PC-9 (cell line): ENCODE measurements around the gene RCAN1. TPM values are rescaled to one million over a fixed set of nuclear protein-coding genes. Genes with fewer than 3 reads are reported as not detected.
"Not testable (repeated sequence)": the region's sequence is repeated elsewhere in the genome, so short reads cannot be mapped to it uniquely, and the experiment has no call there.

ENCODE experiments used
- BruUV-seq: library from RNA; stranded (reverse); fragments of 400-500 nt; replicated peaks from 2 replicates; lab custom pipeline; 2021; lab: Mats Ljungman, UMichigan
- CTCF ChIA-PET: fragments of 300-600 bp; sonication (Branson Sonifier 250); formaldehyde crosslinking; loops from one replicate; lab custom pipeline; 2022; ENCODE audit warnings: antibody characterized with exemption; lab: Charles Lee
- POLR2A ChIA-PET: fragments of 300-600 bp; sonication (Branson Sonifier 250); formaldehyde crosslinking; loops from one replicate; lab custom pipeline; 2022; ENCODE audit warnings: antibody characterized with exemption; ENCODE audit not compliant: unreplicated experiment; lab: Charles Lee
- DNase-seq, 2 experiments: peaks; one replicate each; pipeline versions ENCODE4 v3.0.0 to v3.0.0-alpha.2; 2015 to 2022; ENCODE audit warnings: mixed read lengths in 1 of 2
- H2AFZ ChIP-seq: fragments of 200-600 bp; sonication (generic); 2 replicates; pipeline ENCODE4 v1.8.1; 2017; ENCODE audit warnings: antibody characterized with exemption
- H3F3A ChIP-seq: fragments of 200-600 bp; sonication (generic); 2 replicates; pipeline ENCODE4 v1.8.1; 2017; ENCODE audit warnings: antibody characterized with exemption, mild to moderate bottlenecking, low read depth; ENCODE audit not compliant: insufficient read depth
- H3K27ac ChIP-seq: fragments of 200-600 bp; sonication (generic); 2 replicates; pipeline ENCODE4 v1.6.1; 2016; ENCODE audit warnings: mixed run types
- H3K27me3 ChIP-seq: fragments of 200-600 bp; sonication (generic); 2 replicates; pipeline ENCODE4 v1.6.1; 2016; ENCODE audit warnings: low read depth, mixed run types; ENCODE audit not compliant: insufficient read depth
- H3K36me3 ChIP-seq: fragments of 200-600 bp; sonication (generic); 2 replicates; pipeline ENCODE4 v1.6.1; 2016; ENCODE audit warnings: low read depth, mixed run types
- H3K4me1 ChIP-seq: fragments of 200-600 bp; sonication (generic); replicated peaks from 2 replicates; pipeline ENCODE4 v1.6.1; 2016; ENCODE audit warnings: mixed run types; ENCODE audit not compliant: insufficient read depth
- H3K4me2 ChIP-seq: fragments of 200-600 bp; sonication (generic); 2 replicates; pipeline ENCODE4 v1.6.1; 2017; ENCODE audit warnings: mixed run types
- H3K4me3 ChIP-seq: fragments of 200-600 bp; sonication (generic); 2 replicates; pipeline ENCODE4 v1.6.1; 2016; ENCODE audit warnings: mixed run types
- H3K79me2 ChIP-seq: fragments of 200-600 bp; sonication (generic); 2 replicates; pipeline ENCODE4 v1.6.1; 2017; ENCODE audit warnings: low read depth, mixed run types
- H3K9me2 ChIP-seq: fragments of 200-600 bp; sonication (generic); 2 replicates; pipeline ENCODE4 v1.8.1; 2017; ENCODE audit warnings: mild to moderate bottlenecking; ENCODE audit not compliant: insufficient read depth
- H3K9me3 ChIP-seq: fragments of 200-600 bp; sonication (generic); 2 replicates; pipeline ENCODE4 v1.8.1; 2016; ENCODE audit warnings: low read depth; ENCODE audit not compliant: insufficient read depth
- H4K20me1 ChIP-seq: fragments of 200-600 bp; sonication (generic); 2 replicates; pipeline ENCODE4 v1.8.1; 2017; ENCODE audit not compliant: insufficient read depth
- EZH2 ChIP-seq: fragments of 200-600 bp; sonication (generic); IDR thresholded peaks from 2 replicates; pipeline ENCODE4 v1.8.0; 2017; ENCODE audit warnings: antibody characterized with exemption, low read depth
- intact Hi-C: fragments of 100-400 bp; cut with micrococcal nuclease; formaldehyde crosslinking; loops from one replicate; pipeline ENCODE4 v1.10.0; 2022; ENCODE audit not compliant: unreplicated experiment
- total RNA-seq: library from RNA; stranded (reverse); gene quantifications from 2 replicates; pipeline ENCODE4 v1.2.3, GENCODE V29; 2021
- TF ChIP-seq, protein P1 (sequence below): fragments of 200-600 bp; sonication (generic); conservative IDR thresholded peaks from 2 replicates; pipeline ENCODE4 v1.6.1; 2017; ENCODE audit warnings: mixed run types, antibody characterized with exemption, mild to moderate bottlenecking, moderate library complexity

The RCAN1 gene
- total RNA-seq, 1 experiment from 2014 or later = 7.2 TPM

DNA sequence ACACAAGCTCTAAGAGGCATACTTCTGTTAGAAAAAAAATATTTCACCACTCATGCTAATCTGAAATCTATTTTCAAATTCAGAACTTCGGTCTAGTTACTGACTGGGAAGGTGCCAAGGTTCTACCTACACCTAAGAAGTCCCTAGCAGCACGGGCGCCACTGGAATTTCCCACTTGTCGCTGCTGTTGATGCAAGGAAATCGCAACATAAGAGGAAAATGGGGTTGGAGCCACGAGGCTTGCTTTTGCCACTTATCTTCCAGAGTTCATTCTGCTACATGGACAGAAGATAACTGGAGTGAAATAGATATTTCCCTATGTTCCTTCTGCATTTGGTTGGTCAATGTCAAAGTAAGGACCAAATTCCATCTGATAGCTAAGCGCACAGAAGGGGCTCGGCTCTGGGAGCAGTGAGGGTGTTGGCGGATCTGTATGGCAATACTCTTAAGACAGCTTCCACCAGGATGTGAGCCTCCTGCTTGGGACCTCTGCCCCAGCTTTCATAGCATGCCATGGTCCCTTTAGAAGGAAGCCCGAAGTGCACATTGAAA is 47.2 kb downstream of the RCAN1 start:
- H2AFZ ChIP-seq = no peak overlapping the region
- TF ChIP-seq, protein P1, sequence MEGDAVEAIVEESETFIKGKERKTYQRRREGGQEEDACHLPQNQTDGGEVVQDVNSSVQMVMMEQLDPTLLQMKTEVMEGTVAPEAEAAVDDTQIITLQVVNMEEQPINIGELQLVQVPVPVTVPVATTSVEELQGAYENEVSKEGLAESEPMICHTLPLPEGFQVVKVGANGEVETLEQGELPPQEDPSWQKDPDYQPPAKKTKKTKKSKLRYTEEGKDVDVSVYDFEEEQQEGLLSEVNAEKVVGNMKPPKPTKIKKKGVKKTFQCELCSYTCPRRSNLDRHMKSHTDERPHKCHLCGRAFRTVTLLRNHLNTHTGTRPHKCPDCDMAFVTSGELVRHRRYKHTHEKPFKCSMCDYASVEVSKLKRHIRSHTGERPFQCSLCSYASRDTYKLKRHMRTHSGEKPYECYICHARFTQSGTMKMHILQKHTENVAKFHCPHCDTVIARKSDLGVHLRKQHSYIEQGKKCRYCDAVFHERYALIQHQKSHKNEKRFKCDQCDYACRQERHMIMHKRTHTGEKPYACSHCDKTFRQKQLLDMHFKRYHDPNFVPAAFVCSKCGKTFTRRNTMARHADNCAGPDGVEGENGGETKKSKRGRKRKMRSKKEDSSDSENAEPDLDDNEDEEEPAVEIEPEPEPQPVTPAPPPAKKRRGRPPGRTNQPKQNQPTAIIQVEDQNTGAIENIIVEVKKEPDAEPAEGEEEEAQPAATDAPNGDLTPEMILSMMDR = no peak
- no peaks in the 10 kb centered on the region for H3K27me3 ChIP-seq
- CTCF ChIA-PET = no interaction called here
- H3K9me3 ChIP-seq = no peaks in the 10 kb centered on the region
- no peak overlapping the region for H3K4me3 ChIP-seq
- POLR2A ChIA-PET = no interaction called here
- H3K4me1 ChIP-seq = no peaks in the 10 kb centered on the region
- no TSS peak for BruUV-seq
- H4K20me1 ChIP-seq = no peaks in the 10 kb centered on the region
- H3K36me3 ChIP-seq = no peaks in the 10 kb centered on the region
- H3K79me2 ChIP-seq = no peaks in the 10 kb centered on the region
- H3K4me2 ChIP-seq = no peak overlapping the region
- intact Hi-C loops = no loop called here
- H3K27ac ChIP-seq = no peak overlapping the region
- no peaks in the 10 kb centered on the region for H3F3A ChIP-seq
- no peak for DNase-seq
- H3K9me2 ChIP-seq = no peaks in the 10 kb centered on the region

DNA sequence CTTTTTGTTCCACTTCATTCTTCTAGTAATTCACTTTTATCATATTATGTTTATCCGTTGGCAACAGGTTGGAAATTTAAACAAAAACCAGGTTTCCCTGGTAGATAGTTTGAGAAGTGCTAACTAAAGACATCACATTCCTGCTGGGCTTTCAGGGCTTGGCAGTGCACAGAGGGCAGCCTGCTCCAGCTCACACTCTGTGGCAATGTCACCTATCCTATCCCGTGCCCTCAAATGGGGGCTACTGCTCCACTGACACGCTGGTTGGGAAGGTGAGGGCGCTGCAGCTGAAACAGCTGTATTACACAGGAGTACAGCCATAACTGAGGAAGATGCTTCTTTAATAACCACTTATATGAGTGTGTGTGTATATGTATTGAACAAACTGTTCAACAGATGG is 49.7 kb downstream of the RCAN1 start:
- Histone ChIP-seq H3K4me3 (no peak overlapping the region), H3F3A (no peaks in the 10 kb centered on the region), H3K27ac (no peak overlapping the region), H3K79me2 (no peaks in the 10 kb centered on the region), H3K9me2 (no peaks in the 10 kb centered on the region), H3K9me3 (no peaks in the 10 kb centered on the region), H3K36me3 (no peaks in the 10 kb centered on the region), H2AFZ (no peak overlapping the region), H4K20me1 (no peaks in the 10 kb centered on the region), H3K27me3 (no peaks in the 10 kb centered on the region), H3K4me1 (no peaks in the 10 kb centered on the region), H3K4me2 (no peak overlapping the region)
- intact Hi-C loops = no loop called here
- POLR2A ChIA-PET = no interaction called here
- CTCF ChIA-PET = no interaction called here
- no TSS peak for BruUV-seq
- no peak for TF ChIP-seq EZH2
- TF ChIP-seq, protein P1 = no peak
- DNase-seq = no peak

DNA sequence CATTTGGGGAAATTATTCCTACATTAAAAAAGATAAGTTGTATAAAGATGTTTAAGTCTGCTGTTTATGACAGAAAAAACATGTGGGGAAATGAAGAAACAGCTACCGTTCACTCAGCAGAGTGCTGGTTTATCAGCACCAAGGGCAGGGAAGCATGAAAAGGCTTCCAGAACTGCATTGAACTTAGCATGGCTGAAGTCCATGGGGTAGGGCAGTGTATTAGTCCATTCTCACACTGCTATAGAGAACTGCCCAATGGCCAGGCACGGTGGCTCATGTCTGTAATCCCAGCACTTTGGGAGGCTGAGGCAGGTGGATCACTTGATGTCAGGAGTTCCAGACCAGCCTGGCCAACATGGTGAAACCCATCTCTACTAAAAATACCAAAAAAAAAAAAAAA is 51.5 kb downstream of the RCAN1 start:
- H3K9me3 ChIP-seq, H3K4me3 ChIP-seq, intact Hi-C loops, H3K4me2 ChIP-seq, H3K27me3 ChIP-seq, H3K79me2 ChIP-seq, H3K4me1 ChIP-seq, BruUV-seq, H3K9me2 ChIP-seq, H2AFZ ChIP-seq, H3F3A ChIP-seq, CTCF ChIA-PET, H3K27ac ChIP-seq, POLR2A ChIA-PET, H4K20me1 ChIP-seq, H3K36me3 ChIP-seq, DNase-seq: not testable (repeated sequence)

DNA sequence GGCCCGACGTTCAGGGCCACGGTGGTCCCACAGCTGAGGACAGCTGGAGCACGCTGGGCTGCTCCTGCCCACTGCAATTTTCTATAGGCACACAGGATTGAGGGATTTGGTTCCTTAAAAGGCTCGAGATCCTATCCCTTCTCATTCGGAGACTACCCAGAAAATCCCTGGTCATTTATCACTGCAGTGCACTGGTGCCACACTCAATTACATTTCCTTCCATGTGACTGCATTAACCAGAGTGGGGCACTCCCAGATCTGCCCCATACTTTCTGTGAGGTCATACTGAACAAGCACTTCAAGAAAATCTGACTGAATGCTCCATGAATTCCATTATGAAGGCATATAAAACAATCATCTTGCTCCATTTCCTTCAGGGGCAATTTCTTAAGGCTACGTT is 53.1 kb downstream of the RCAN1 start:
- TF ChIP-seq EZH2 = no peak
- TF ChIP-seq, protein P1 = no peak

More for the DNA sequence above, 53.1 kb downstream of the RCAN1 start:
- no peaks in the 10 kb centered on the region for H4K20me1 ChIP-seq
- no peak overlapping the region for H3K27ac ChIP-seq
- intact Hi-C loops = no loop called here
- no peaks in the 10 kb centered on the region for H3K27me3 ChIP-seq
- POLR2A ChIA-PET = interaction anchor here (0.5 kb wide), 1 partner anchor 1450 kb away, joined by 6 read pairs; no protein-coding TSS in a partner anchor
- BruUV-seq = no TSS peak
- no peaks in the 10 kb centered on the region for H3K9me3 ChIP-seq
- H3K4me3 ChIP-seq = no peak overlapping the region
- H3K4me2 ChIP-seq = no peak overlapping the region
- no peak overlapping the region for H2AFZ ChIP-seq
- H3K4me1 ChIP-seq = no peaks in the 10 kb centered on the region
- CTCF ChIA-PET = no interaction called here
- H3K36me3 ChIP-seq = no peaks in the 10 kb centered on the region
- no peaks in the 10 kb centered on the region for H3K79me2 ChIP-seq
- H3F3A ChIP-seq = no peaks in the 10 kb centered on the region
- no peaks in the 10 kb centered on the region for H3K9me2 ChIP-seq
- DNase-seq = no peak
